Medulla oblongata (tissue), 1 donor: ENCODE measurements around the gene HSD11B1L.

Experiments used
- DNase-seq: peaks from one replicate; pipeline ENCODE4 v3.0.0-alpha.2; 2015; ENCODE audit errors: extremely low spot score

HSD11B1L gene

GRCh38 chr19:5667751-5668271 lies 13.0 kb upstream of the HSD11B1L start:
- DNase-seq, result no peak

DNA sequence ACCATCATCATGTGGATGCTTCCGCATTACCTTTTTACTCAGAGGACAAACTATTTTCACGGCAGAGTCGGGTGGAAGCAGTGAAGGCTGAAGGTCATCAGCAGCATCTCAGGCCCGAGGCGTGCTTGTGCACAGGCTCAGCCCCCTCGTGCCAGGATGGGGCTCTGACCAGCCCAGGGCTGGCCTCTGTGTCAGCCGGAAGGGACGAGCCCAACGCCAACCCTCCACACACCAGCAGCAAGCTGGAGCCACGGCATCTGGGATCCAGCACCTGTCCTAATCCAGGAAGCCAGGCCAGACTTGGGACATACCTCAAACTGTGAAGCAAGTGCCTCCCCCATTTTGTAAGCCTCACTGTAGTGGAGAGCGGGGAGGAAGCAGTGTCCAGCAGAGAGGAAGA lies 11.6 kb upstream of the HSD11B1L start:
- no peak for DNase-seq

- no peak for DNase-seq
These were observed 9.2 kb upstream of the HSD11B1L start for GRCh38 chr19:5671600-5671999.

DNA sequence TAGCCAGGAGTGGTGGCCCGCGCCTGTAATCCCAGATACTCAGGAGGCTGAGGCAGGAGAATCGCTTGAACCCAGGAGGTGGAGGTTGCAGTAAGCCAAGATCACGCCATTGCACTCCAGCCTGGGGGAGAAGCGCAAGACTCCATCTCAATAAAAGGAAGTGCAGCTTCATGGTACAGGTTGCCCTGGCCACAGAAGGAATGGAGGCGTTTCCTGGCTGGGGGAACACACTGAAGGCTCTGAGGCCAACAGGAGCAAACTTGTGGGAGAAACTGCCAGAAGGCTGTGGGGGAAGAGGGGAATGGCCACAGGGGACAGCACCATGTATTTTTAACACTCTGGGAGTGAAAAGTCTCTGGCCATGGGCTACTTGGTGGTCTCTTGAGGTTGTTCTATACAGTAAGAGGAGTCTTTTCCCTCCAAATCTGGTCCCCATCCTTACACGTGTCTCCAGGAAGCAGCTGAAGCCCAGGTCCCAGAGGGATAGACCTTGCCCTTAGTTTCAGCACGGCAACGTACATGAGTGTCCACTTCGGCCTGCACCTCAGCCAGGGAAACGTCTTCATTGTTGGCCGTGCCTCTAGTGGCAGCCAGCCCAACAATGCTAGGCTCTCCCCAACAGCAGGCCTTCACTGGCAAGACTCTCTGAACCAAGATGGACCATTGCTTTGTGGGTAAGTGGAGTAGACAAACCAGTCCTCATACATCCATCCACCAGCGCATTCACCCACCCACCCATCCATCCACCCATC lies 7.9 kb upstream of the HSD11B1L start:
- no peak for DNase-seq

DNA sequence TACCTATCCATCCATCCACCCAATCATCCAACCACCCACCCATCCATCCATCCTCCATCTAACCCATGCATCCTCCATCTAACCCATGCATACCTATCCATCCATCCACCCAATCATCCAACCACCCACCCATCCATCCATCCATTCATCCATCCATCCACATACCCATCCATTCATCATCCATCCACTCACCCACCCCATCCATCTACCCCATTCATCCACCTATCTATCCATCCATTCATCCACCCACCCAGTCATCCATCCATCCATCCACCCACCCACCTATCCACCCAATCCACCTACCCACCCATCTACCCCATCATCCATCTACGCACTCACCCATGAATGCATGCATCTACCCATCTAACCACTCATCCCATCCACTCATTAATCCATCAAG lies 7.1 kb upstream of the HSD11B1L start:
- DNase-seq, result no peak

DNA sequence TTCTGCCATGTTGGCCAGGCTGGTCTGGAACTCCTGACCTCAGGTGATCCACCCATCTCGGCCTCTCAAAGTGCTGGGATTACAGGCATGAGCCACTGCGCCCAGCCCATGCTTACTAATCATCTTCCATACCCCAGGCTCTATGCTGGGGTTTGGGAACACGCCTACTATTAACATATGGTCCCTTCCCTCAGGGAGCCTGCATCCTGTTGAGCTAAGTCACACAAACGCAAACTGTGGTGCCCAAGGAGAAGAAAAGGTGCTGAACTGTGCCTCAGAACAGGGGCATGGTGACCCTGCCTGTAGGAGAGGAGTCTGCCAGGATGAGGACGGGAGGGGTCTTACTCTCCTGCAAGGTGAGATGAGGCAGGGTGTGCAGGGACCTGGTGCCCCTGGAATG lies 6.1 kb upstream of the HSD11B1L start:
- no peak for DNase-seq

DNA sequence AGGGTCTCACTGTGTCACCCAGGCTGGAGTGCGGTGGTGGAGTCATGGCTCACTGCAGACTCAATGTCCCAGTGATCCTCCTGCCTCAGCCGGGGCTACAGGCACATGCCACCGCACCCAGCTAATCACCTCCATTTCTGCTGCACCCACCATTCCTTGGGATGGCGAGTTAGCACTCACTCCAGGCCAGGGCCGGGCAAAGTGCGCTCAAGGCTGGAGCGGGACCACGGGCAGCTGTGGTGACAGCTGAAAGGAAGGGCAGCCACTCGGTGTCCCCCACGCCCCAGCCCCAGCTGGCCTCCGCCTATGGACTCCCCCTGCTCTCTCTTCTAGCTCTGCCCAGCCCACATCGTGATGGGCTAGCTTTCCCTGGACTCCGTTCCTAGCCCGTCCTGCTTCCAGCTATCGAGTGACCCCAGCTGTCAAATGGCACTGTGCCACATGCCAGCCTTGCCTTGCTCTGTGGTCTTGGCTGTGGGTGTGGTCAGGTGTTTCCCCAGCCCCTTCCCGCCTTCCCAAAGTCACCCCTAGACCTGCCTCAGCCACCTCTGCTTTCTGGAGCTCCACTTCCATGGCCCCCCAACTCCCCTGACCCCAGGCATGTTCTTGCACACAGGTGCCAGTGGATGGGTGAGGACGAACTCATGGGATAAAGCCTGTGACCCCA lies 4.6 kb upstream of the HSD11B1L start:
- no peak for DNase-seq

GRCh38 chr19:5676772-5677105 lies 4.1 kb upstream of the HSD11B1L start:
- no peak for DNase-seq

GRCh38 chr19:5677136-5677535 lies 3.7 kb upstream of the HSD11B1L start:
- no peak for DNase-seq

DNA sequence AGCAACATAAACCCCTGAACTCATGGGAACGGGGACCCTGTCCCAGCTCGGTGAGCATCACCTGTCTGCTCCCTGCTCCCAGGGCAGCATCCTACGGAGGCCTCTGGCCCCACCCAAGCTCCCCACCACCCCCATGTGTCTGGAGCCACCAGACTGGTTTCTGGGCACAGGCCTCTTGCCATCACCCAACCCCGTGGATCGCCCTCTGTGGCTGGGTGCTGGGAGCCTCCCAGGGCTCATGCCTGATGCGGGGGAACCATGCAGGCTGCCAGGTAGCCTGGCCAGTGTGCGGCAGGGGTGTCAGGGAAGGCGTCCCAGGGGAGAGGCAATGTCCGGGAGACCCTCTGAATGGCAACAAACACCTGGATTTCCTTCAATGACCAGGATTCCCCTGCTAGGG lies 3.2 kb upstream of the HSD11B1L start:
- no peak for DNase-seq

DNA sequence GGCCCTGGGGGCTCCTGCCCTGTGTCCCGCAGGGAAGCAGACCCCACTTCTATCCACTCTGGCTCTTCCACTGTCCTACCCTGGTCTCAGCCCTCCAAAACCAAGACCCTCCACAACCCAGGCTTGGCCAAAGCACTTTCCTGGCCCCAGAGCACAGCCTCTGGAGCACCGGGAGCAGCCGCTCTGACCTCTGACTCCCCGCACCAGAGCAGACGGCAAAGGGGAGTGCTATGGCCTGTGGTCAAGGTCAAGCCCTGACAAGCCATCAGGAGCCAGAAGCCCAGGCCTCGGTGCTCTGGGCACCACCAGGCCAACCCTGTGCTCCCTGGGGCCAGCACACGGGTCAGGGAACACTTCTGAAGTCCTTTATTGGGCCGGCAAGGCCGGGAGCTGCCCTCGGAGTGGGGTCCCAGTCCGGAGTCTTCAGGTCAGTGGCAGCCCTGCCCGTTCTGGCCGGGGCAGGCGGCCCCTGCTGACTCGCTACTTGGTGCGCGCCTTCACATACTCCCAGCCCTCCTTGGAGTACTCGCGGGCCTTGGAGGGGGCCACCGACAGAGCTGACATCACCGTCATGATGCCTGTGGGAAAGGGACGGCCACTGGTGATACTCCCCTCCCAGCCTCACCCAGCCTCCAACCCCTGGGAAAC lies 2.6 kb upstream of the HSD11B1L start:
- no peak for DNase-seq

DNA sequence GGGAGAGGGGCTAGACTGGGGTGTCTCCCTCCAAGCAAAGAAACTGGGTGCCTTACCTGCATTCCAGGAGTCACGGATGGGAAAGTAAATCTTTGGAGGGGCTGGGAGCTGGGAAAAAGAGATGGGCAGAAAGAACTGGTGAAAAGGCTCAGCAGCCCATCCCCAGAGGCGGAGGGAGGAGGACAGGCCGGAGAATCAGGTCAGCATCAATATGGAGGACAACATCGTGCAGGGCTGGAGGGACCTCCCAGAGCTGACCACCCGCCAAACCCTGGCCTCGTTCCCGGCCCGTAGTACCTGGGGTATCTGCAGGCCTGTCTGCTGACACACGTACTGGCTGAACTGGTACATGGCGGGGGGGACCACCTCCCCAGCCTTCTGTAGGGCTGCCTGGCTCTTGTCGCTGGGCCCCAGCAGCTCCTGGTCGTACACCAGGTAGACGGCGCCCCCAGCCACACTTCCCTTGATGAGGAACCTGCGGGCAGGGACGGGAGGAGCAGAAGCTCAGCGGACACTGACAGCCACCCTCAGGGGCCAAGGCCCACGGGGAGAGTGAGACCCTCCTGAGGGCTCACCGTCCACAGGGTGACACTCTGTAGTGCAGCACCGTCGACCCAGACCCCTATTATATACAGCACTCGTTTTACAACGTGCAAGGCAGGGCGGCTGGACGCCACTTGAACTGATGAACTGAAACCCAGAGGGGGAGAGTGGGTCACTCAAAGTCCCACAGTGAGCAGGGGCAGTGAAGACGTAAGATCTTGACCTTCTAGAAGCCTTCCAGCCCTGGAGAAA lies 1.3 kb upstream of the HSD11B1L start:
- no peak for DNase-seq

- peak; percentile 47 for DNase-seq
These were observed 767 bp upstream of the HSD11B1L start for GRCh38 chr19:5680084-5680436.

DNA sequence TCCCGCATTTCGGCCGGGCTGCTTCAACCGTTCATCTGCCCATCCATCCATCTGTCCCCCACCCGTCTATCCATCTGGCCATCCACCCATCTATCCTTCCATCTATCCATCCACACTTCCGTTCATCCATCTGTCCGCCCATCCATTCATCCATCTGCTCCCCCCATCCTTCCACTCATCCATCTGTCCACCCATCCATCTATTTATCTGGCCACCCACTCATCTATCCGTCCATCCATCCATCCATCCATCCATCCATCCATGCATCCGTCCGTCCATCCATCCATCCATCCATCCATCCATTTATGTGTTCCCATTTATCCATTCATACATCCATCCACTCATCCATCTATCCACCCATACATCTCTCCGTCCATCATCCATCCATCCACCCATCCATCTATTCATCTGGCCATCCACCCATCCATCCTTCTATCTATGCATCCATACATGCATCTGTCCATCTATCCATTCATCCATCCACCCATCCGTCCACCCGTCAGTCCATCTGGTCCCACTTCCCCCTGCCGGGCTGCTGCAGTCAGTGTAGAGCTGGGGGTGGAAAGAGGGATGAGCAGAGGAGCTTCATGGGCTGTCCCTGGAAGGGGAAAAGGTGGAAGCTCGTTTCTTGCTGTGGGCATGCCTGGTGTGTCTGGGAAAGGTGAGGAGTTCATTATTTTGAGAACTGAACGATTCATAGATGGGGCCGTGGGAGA lies 722 bp downstream of the HSD11B1L start:
- DNase-seq, result no peak

- no peak for DNase-seq
These were observed 1.3 kb downstream of the HSD11B1L start for GRCh38 chr19:5682107-5682482.

GRCh38 chr19:5683177-5683886 lies 2.5 kb downstream of the HSD11B1L start:
- DNase-seq, result no peak

- no peak for DNase-seq
These were observed 4.0 kb downstream of the HSD11B1L start for GRCh38 chr19:5684694-5685430.

- no peak for DNase-seq
These were observed 5.5 kb downstream of the HSD11B1L start for GRCh38 chr19:5686326-5686646.

- DNase-seq, result peak; percentile 92
These were observed 6.0 kb downstream of the HSD11B1L start for GRCh38 chr19:5686647-5687359.
